ENCODE results near the gene UVRAG. TPM values are rescaled to one million over a fixed set of nuclear protein-coding genes. Genes with fewer than 3 reads are reported as not detected.

Gene UVRAG
- total RNA-seq, 1 experiment from 2014 or later, result 29.5 TPM

DNA sequence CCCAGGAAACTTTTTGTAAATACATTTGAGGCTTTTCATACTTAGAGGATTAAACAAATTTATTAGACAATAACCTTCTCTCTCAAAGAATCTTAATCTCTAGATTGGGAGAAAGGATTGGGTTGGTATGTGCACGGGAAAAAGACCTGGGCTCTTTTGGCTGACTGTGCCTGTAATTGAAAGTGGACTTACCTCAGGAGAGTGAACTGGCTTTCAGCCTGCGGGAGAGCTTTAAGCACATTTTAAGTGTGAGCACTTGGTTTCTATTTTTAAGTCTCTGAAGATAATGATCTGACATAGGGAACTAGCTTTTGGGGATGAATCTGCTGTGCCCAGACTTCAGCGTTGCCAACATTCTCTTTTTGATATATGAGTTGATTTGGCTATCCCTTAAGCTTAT, 35.8 kb downstream of the UVRAG start:
- CTCF ChIA-PET, result no interaction called here
- H3K27ac ChIP-seq (ENCODE audit: low read length), result no peak overlapping the region
- no peak for DNase-seq (ENCODE audit: low read depth, low spot score)
- in situ Hi-C loops (cut with HindIII; ENCODE audit: low pct_unique_long_range_greater_than_20kb, low sequenced_read_pairs) (no loop called here), intact Hi-C loops (cut with micrococcal nuclease; ENCODE audit: unreplicated experiment) (no loop called here)
- no peaks in the 10 kb centered on the region for H3K27me3 ChIP-seq (ENCODE audit: control insufficient read depth, insufficient read depth, low read length)
- no peaks in the 10 kb centered on the region for H3K36me3 ChIP-seq (ENCODE audit: control insufficient read depth, insufficient read depth, low read length)
- TF ChIP-seq CTCF (IDR thresholded peaks at IDR 0.05) (no peak), TCF7L2 (IDR thresholded peaks at IDR 0.05; ENCODE audit: low read depth, low read length) (no peak), POLR2AphosphoS5 (IDR thresholded peaks at IDR 0.05; ENCODE audit: low read depth, low read length) (no peak), REST (IDR thresholded peaks at IDR 0.05; ENCODE audit: insufficient read depth in 1 of 2, low read depth in 2 of 2, low read length in 1 of 2) (no peak), SIN3A (IDR thresholded peaks at IDR 0.05; ENCODE audit: borderline replicate concordance, insufficient read depth, low read depth, low read length) (no peak)
- H3K4me3 ChIP-seq (ENCODE audit: low read depth in 2 of 2, low read length in 2 of 2), result no peak overlapping the region
- no peaks in the 10 kb centered on the region; the same call in 1 of the 2 replicates for H3K4me1 ChIP-seq (ENCODE audit: control insufficient read depth, insufficient read depth, low read length)
- POLR2A ChIA-PET, result no interaction called here
- no peaks in the 10 kb centered on the region for H3K9me3 ChIP-seq (ENCODE audit: control insufficient read depth, insufficient read depth, low read depth, low read length)
- BruUV-seq (replicated peaks), result no TSS peak
- ATAC-seq, result no peak

DNA sequence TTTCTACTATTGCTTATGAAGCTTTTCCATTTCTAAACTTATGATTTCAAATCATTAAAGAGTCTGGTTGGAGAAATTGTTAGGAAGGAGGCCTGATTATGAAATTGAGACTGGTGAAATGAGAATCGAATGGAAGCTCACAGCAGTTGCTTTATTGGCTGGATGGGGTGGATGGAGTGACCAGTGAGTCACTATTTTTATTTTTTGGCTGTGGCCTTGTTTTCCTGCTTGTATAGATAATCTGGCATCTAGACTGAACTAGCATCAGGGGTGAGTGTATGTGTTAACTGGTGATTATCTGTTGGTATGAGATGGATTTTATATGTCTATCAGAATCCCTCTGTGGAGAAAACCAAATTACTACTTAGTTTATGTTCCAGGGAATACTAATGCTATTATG, 36.2 kb downstream of the UVRAG start:
- H3K9me3 ChIP-seq (ENCODE audit: control insufficient read depth, insufficient read depth, low read depth, low read length), result no peaks in the 10 kb centered on the region
- no peak overlapping the region for H3K4me3 ChIP-seq (ENCODE audit: low read depth in 2 of 2, low read length in 2 of 2)
- ATAC-seq (no peak), DNase-seq (ENCODE audit: low read depth, low spot score) (no peak)
- no peak for TF ChIP-seq TCF7L2 (IDR thresholded peaks at IDR 0.05; ENCODE audit: low read depth, low read length)
- TF ChIP-seq CTCF (IDR thresholded peaks at IDR 0.05), result no peak
- no peak for TF ChIP-seq SIN3A (IDR thresholded peaks at IDR 0.05; ENCODE audit: borderline replicate concordance, insufficient read depth, low read depth, low read length)
- TF ChIP-seq REST (IDR thresholded peaks at IDR 0.05; ENCODE audit: insufficient read depth in 1 of 2, low read depth in 2 of 2, low read length in 1 of 2), result no peak
- TF ChIP-seq POLR2AphosphoS5 (IDR thresholded peaks at IDR 0.05; ENCODE audit: low read depth, low read length), result no peak
- H3K4me1 ChIP-seq (ENCODE audit: control insufficient read depth, insufficient read depth, low read length), result no peaks in the 10 kb centered on the region; the same call in 1 of the 2 replicates
- ChIA-PET CTCF (no interaction called here), POLR2A (no interaction called here)
- intact Hi-C loops (cut with micrococcal nuclease; ENCODE audit: unreplicated experiment) (no loop called here), in situ Hi-C loops (cut with HindIII; ENCODE audit: low pct_unique_long_range_greater_than_20kb, low sequenced_read_pairs) (no loop called here)
- H3K36me3 ChIP-seq (ENCODE audit: control insufficient read depth, insufficient read depth, low read length), result no peaks in the 10 kb centered on the region
- BruUV-seq (replicated peaks), result no TSS peak
- H3K27ac ChIP-seq (ENCODE audit: low read length), result no peak overlapping the region
- no peaks in the 10 kb centered on the region for H3K27me3 ChIP-seq (ENCODE audit: control insufficient read depth, insufficient read depth, low read length)

Measured in Panc1 (cell line).